HCT116 (cell line): ENCODE measurements around the gene RADIL. TPM values are rescaled to one million over a fixed set of nuclear protein-coding genes. Genes with fewer than 3 reads are reported as not detected.

Source experiments
- ATAC-seq: fragments of 200-7000 bp; cut with Tn5 transposase; 2 replicates; pipeline ENCODE4 v1.9.1; 2020; ENCODE audit warnings: mild to moderate bottlenecking, moderate library complexity
- BruUV-seq: library from RNA; stranded (reverse); fragments of 400-500 nt; replicated peaks from 2 replicates; lab custom pipeline; 2021; lab: Mats Ljungman, UMichigan
- CTCF ChIA-PET: fragments of 300-600 bp; sonication (Branson Sonifier 250); formaldehyde crosslinking; loops from one replicate; lab custom pipeline; 2021; ENCODE audit warnings: antibody characterized with exemption; lab: Charles Lee
- POLR2A ChIA-PET: fragments of 300-600, 350-600 bp; sonication (Branson Sonifier 250); formaldehyde crosslinking; loops from one replicate; lab custom pipeline; 2021; ENCODE audit warnings: antibody characterized with exemption; lab: Charles Lee
- RAD21 ChIA-PET, 2 experiments: fragments of 300-600 bp; sonication (Branson Sonifier 250); formaldehyde crosslinking; loops; one replicate each; lab custom pipeline; 2023; ENCODE audit warnings: low total read pairs in 2 of 2; ENCODE audit not compliant: uncharacterized antibody in 2 of 2, unreplicated experiment in 2 of 2, low non-redundant PET in 1 of 2; lab: Charles Lee
- DNase-seq: peaks from one replicate; pipeline ENCODE4 v3.0.0-alpha.2; 2010; ENCODE audit warnings: low read depth, low spot score
- H2AFZ ChIP-seq: fragments of 200-600 bp; shearing (Covaris generic), sonication (generic); 2 replicates; pipeline ENCODE4 v1.6.1; 2017; ENCODE audit warnings: low read depth, mixed run types, mixed read lengths, antibody characterized with exemption, low read length; ENCODE audit not compliant: poor library complexity, severe bottlenecking
- H3K27ac ChIP-seq: 2 replicates; pipeline ENCODE4 v1.5.1; 2012; ENCODE audit warnings: low read depth, low read length
- H3K27me3 ChIP-seq: fragments of 200-600 bp; sonication (generic); 2 replicates; pipeline ENCODE4 v1.6.1; 2016; ENCODE audit warnings: mixed run types, low read length, mixed read lengths; ENCODE audit not compliant: insufficient read depth
- H3K36me3 ChIP-seq, 2 experiments: fragments of 200-500 bp in 1 of 2; fragments of 200-600 bp in 1 of 2; sonication (Bioruptor generic) in 1 of 2; sonication (generic) in 1 of 2; 2 replicates each; pipeline versions ENCODE4 v1.5.1 to v1.6.1; 2014 to 2016; ENCODE audit warnings: low read length in 2 of 2, inconsistent platforms in 1 of 2, mixed read lengths in 1 of 2, mixed run types in 1 of 2; ENCODE audit not compliant: insufficient read depth in 2 of 2, control insufficient read depth in 1 of 2
- H3K4me1 ChIP-seq, 2 experiments: fragments of 200-600 bp in 1 of 2; sonication (generic) in 1 of 2; 2 replicates each; pipeline versions ENCODE4 v1.5.1 to v1.6.1; 2012 to 2017; ENCODE audit warnings: low read length in 2 of 2, inconsistent platforms in 1 of 2, mild to moderate bottlenecking in 1 of 2, mixed read lengths in 1 of 2, mixed run types in 1 of 2, moderate library complexity in 1 of 2; ENCODE audit not compliant: insufficient read depth in 2 of 2, control insufficient read depth in 1 of 2
- H3K4me2 ChIP-seq: fragments of 200-600 bp; sonication (generic); 2 replicates; pipeline ENCODE4 v1.6.1; 2017; ENCODE audit warnings: mixed run types, low read length, mixed read lengths
- H3K4me3 ChIP-seq, 2 experiments: fragments of 200-600 bp in 1 of 2; sonication (generic) in 1 of 2; replicated peaks in 1 of 2; 2 replicates each; pipeline ENCODE4 v1.5.1; 2011 to 2016; ENCODE audit warnings: low read length in 2 of 2, control low read depth in 1 of 2, low read depth in 1 of 2, mild to moderate bottlenecking in 1 of 2, mixed read lengths in 1 of 2, mixed run types in 1 of 2
- H3K79me2 ChIP-seq: fragments of 200-600 bp; sonication (generic); 2 replicates; pipeline ENCODE4 v1.6.1; 2017; ENCODE audit warnings: mild to moderate bottlenecking, mixed run types, low read length, moderate library complexity, mixed read lengths; ENCODE audit not compliant: insufficient read depth
- H3K9ac ChIP-seq: fragments of 200-600 bp; sonication (generic); 2 replicates; pipeline ENCODE4 v1.6.1; 2016; ENCODE audit warnings: low read length, mixed read lengths
- H3K9me2 ChIP-seq: fragments of 200-600 bp; sonication (generic), shearing (Covaris generic); 2 replicates; pipeline ENCODE4 v1.6.1; 2017; ENCODE audit warnings: mixed run types, mild to moderate bottlenecking, moderate library complexity; ENCODE audit not compliant: insufficient read depth
- H3K9me3 ChIP-seq, 2 experiments: fragments of 200-500 bp in 1 of 2; fragments of 200-600 bp in 1 of 2; sonication (Bioruptor generic) in 1 of 2; sonication (generic) in 1 of 2; 2 replicates each; pipeline ENCODE4 v1.6.1; 2014 to 2017; ENCODE audit warnings: low read length in 2 of 2, mixed read lengths in 2 of 2, inconsistent platforms in 1 of 2, low read depth in 1 of 2, mild to moderate bottlenecking in 1 of 2, mixed run types in 1 of 2, moderate library complexity in 1 of 2; ENCODE audit not compliant: control insufficient read depth in 1 of 2, insufficient read depth in 1 of 2
- H4K20me1 ChIP-seq: fragments of 200-600 bp; sonication (generic), shearing (Covaris generic); 2 replicates; pipeline ENCODE4 v1.6.1; 2017; ENCODE audit warnings: mixed run types, mild to moderate bottlenecking, moderate library complexity; ENCODE audit not compliant: insufficient read depth
- CBX3 ChIP-seq: IDR thresholded peaks from 2 replicates; pipeline ENCODE4 v1.6.1; 2012; ENCODE audit warnings: low read depth
- CEBPB ChIP-seq: IDR thresholded peaks from 2 replicates; pipeline ENCODE4 v1.6.1; 2012; ENCODE audit warnings: low read depth
- ELF1 ChIP-seq: IDR thresholded peaks from 2 replicates; pipeline ENCODE4 v1.6.1; 2012; ENCODE audit warnings: low read depth, borderline replicate concordance
- EZH2 ChIP-seq: fragments of 200-600 bp; sonication (generic); IDR thresholded peaks from 2 replicates; pipeline ENCODE4 v1.6.1; 2017; ENCODE audit warnings: antibody characterized with exemption, mixed run types
- FOSL1 ChIP-seq: IDR thresholded peaks from 2 replicates; pipeline ENCODE4 v1.6.1; 2012; ENCODE audit warnings: low read depth
- JUND ChIP-seq: IDR thresholded peaks from 2 replicates; pipeline ENCODE4 v1.6.1; 2012
- POLR2A ChIP-seq: IDR thresholded peaks from 2 replicates; pipeline ENCODE4 v1.7.0; 2011; ENCODE audit warnings: borderline replicate concordance; ENCODE audit not compliant: insufficient read depth, insufficient read length; ENCODE audit errors: extremely low read depth
- RAD21 ChIP-seq: IDR thresholded peaks from 2 replicates; pipeline ENCODE4 v1.6.1; 2012; ENCODE audit warnings: low read depth, mild to moderate bottlenecking
- SIN3A ChIP-seq: IDR thresholded peaks from 2 replicates; pipeline ENCODE4 v1.6.1; 2012; ENCODE audit warnings: low read depth
- SP1 ChIP-seq: IDR thresholded peaks from 2 replicates; pipeline ENCODE4 v1.6.1; 2012; ENCODE audit warnings: low read depth
- TCF7L2 ChIP-seq: IDR thresholded peaks from 2 replicates; pipeline ENCODE4 v1.7.0; 2011; ENCODE audit warnings: borderline replicate concordance, inconsistent platforms; ENCODE audit not compliant: insufficient read depth, insufficient read length; ENCODE audit errors: extremely low read depth
- YY1 ChIP-seq: IDR thresholded peaks from 2 replicates; pipeline ENCODE4 v1.6.1; 2011; ENCODE audit warnings: low read length, low read depth, moderate library complexity, mild to moderate bottlenecking; ENCODE audit not compliant: insufficient replicate concordance; ENCODE audit errors: extremely low read depth
- ZNF274 ChIP-seq: fragments of 200-500 bp; sonication (Bioruptor generic); IDR thresholded peaks from 2 replicates; pipeline ENCODE4 v1.6.1; 2014; ENCODE audit warnings: mild to moderate bottlenecking, low read depth, low read length, inconsistent platforms
- intact Hi-C: fragments of 100-400 bp; cut with micrococcal nuclease; formaldehyde crosslinking; loops from 2 replicates; pipeline ENCODE4 v1.10.0; 2022
- total RNA-seq: library from RNA; stranded (reverse); gene quantifications from one replicate; pipeline ENCODE4 v1.2.1, GENCODE V29; 2021; ENCODE audit not compliant: unreplicated experiment
- TF ChIP-seq, protein P1 (sequence below): IDR thresholded peaks from 2 replicates; pipeline ENCODE4 v1.6.1; 2012; ENCODE audit warnings: low read depth
- TF ChIP-seq, protein P2 (sequence below): IDR thresholded peaks from 2 replicates; pipeline ENCODE4 v1.6.1; 2012
- TF ChIP-seq, protein P3 (sequence below), 3 experiments: fragments of 200-600 bp in 1 of 3; sonication (generic) in 1 of 3; IDR thresholded peaks in 2 of 3; conservative IDR thresholded peaks in 1 of 3; 2 replicates each; pipeline ENCODE4 v1.5.1; 2012 to 2017; ENCODE audit warnings: low read depth in 2 of 3, low read length in 2 of 3, antibody characterized with exemption in 1 of 3, borderline replicate concordance in 1 of 3, control low read depth in 1 of 3, mild to moderate bottlenecking in 1 of 3, mixed read lengths in 1 of 3, mixed run types in 1 of 3, moderate library complexity in 1 of 3; ENCODE audit not compliant: insufficient read depth in 1 of 3
- TF ChIP-seq, protein P4 (sequence below): IDR thresholded peaks from 2 replicates; pipeline ENCODE4 v1.6.1; 2012
- TF ChIP-seq, protein P5 (sequence below): IDR thresholded peaks from 2 replicates; pipeline ENCODE4 v1.6.1; 2011; ENCODE audit warnings: mild to moderate bottlenecking, low read length, moderate library complexity; ENCODE audit not compliant: insufficient replicate concordance; ENCODE audit errors: extremely low read depth

Gene RADIL
- total RNA-seq, 1 experiment from 2014 or later = 5.3 TPM

DNA sequence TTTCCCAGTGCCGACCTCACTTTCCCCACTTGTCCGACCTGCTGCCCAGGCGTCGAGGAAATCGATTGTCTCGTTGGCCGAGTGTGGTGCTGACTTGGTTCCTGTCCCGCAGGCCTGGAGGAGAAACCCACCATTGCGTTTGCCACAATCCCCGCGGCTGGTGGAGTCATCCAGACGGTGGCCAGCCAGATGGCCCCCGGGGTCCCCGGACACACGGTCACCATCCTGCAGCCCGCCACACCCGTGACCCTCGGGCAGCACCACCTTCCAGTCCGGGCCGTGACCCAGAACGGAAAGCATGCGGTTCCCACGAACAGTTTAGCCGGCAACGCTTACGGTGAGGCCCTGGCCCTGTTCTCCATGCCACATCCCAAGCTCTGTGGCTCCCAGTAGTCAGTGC lies 122.6 kb downstream of the RADIL start:
- POLR2A ChIA-PET = no interaction called here
- BruUV-seq = no TSS peak
- CTCF ChIA-PET = no interaction called here

More for the DNA sequence above, 122.6 kb downstream of the RADIL start:
- ATAC-seq = no peak
- H3K27me3 ChIP-seq = no peaks in the 10 kb centered on the region
- intact Hi-C loops = no loop called here
- H3K36me3 ChIP-seq = peaks cover 38 to 41% of the 10 kb centered on the region in 2 experiments; a peak in 3 of 4 replicates
- RAD21 ChIA-PET = no interaction called here
- H3K4me2 ChIP-seq = no peak overlapping the region
- no peaks in the 10 kb centered on the region for H3K9me2 ChIP-seq
- H3K4me1 ChIP-seq = no peaks in the 10 kb centered on the region
- no peak overlapping the region for H3K4me3 ChIP-seq
- no peaks in the 10 kb centered on the region for H3K9me3 ChIP-seq
- TF ChIP-seq, protein P1, sequence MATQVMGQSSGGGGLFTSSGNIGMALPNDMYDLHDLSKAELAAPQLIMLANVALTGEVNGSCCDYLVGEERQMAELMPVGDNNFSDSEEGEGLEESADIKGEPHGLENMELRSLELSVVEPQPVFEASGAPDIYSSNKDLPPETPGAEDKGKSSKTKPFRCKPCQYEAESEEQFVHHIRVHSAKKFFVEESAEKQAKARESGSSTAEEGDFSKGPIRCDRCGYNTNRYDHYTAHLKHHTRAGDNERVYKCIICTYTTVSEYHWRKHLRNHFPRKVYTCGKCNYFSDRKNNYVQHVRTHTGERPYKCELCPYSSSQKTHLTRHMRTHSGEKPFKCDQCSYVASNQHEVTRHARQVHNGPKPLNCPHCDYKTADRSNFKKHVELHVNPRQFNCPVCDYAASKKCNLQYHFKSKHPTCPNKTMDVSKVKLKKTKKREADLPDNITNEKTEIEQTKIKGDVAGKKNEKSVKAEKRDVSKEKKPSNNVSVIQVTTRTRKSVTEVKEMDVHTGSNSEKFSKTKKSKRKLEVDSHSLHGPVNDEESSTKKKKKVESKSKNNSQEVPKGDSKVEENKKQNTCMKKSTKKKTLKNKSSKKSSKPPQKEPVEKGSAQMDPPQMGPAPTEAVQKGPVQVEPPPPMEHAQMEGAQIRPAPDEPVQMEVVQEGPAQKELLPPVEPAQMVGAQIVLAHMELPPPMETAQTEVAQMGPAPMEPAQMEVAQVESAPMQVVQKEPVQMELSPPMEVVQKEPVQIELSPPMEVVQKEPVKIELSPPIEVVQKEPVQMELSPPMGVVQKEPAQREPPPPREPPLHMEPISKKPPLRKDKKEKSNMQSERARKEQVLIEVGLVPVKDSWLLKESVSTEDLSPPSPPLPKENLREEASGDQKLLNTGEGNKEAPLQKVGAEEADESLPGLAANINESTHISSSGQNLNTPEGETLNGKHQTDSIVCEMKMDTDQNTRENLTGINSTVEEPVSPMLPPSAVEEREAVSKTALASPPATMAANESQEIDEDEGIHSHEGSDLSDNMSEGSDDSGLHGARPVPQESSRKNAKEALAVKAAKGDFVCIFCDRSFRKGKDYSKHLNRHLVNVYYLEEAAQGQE = no peak
- TF ChIP-seq FOSL1 (no peak), JUND (no peak), EZH2 (no peak), SP1 (no peak), YY1 (no peak), ZNF274 (no peak), CBX3 (no peak), SIN3A (no peak), RAD21 (no peak), POLR2A (no peak), ELF1 (no peak), CEBPB (no peak), TCF7L2 (no peak)
- TF ChIP-seq, protein P2, sequence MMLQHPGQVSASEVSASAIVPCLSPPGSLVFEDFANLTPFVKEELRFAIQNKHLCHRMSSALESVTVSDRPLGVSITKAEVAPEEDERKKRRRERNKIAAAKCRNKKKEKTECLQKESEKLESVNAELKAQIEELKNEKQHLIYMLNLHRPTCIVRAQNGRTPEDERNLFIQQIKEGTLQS = no peak
- TF ChIP-seq, protein P3, sequence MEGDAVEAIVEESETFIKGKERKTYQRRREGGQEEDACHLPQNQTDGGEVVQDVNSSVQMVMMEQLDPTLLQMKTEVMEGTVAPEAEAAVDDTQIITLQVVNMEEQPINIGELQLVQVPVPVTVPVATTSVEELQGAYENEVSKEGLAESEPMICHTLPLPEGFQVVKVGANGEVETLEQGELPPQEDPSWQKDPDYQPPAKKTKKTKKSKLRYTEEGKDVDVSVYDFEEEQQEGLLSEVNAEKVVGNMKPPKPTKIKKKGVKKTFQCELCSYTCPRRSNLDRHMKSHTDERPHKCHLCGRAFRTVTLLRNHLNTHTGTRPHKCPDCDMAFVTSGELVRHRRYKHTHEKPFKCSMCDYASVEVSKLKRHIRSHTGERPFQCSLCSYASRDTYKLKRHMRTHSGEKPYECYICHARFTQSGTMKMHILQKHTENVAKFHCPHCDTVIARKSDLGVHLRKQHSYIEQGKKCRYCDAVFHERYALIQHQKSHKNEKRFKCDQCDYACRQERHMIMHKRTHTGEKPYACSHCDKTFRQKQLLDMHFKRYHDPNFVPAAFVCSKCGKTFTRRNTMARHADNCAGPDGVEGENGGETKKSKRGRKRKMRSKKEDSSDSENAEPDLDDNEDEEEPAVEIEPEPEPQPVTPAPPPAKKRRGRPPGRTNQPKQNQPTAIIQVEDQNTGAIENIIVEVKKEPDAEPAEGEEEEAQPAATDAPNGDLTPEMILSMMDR (IDR thresholded peaks at IDR 0.05 in 2 of 3, conservative IDR thresholded peaks at IDR 0.05 in 1 of 3; ENCODE audit: borderline replicate concordance in 1 of 3, insufficient read depth in 1 of 3, low read depth in 2 of 3, low read length in 2 of 3) = no peak
- TF ChIP-seq, protein P4, sequence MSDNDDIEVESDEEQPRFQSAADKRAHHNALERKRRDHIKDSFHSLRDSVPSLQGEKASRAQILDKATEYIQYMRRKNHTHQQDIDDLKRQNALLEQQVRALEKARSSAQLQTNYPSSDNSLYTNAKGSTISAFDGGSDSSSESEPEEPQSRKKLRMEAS = no peak
- TF ChIP-seq, protein P5, sequence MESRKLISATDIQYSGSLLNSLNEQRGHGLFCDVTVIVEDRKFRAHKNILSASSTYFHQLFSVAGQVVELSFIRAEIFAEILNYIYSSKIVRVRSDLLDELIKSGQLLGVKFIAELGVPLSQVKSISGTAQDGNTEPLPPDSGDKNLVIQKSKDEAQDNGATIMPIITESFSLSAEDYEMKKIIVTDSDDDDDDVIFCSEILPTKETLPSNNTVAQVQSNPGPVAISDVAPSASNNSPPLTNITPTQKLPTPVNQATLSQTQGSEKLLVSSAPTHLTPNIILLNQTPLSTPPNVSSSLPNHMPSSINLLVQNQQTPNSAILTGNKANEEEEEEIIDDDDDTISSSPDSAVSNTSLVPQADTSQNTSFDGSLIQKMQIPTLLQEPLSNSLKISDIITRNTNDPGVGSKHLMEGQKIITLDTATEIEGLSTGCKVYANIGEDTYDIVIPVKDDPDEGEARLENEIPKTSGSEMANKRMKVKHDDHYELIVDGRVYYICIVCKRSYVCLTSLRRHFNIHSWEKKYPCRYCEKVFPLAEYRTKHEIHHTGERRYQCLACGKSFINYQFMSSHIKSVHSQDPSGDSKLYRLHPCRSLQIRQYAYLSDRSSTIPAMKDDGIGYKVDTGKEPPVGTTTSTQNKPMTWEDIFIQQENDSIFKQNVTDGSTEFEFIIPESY = no peak
- no peaks in the 10 kb centered on the region for H4K20me1 ChIP-seq
- no peak overlapping the region for H2AFZ ChIP-seq
- no peak overlapping the region for H3K9ac ChIP-seq
- DNase-seq = no peak
- H3K79me2 ChIP-seq = no peaks in the 10 kb centered on the region
- H3K27ac ChIP-seq = no peak overlapping the region
